Progenitor cell of endocrine pancreas (in vitro differentiated cells): Measurements from ENCODE around the gene SYT2. TPM values are rescaled to one million over a fixed set of nuclear protein-coding genes. Genes with fewer than 3 reads are reported as not detected.
A peak's percentile ranks its signal among the peaks of the same experiment; 100 is the strongest.

Experiments
- DNase-seq: peaks from one replicate; pipeline ENCODE4 v3.0.0; 2021; ENCODE audit warnings: low spot score; ENCODE audit not compliant: unreplicated experiment
- H3K27ac Mint-ChIP-seq: 2 replicates; pipeline ENCODE4 v1.8.0; 2021; ENCODE audit warnings: mild to moderate bottlenecking, moderate library complexity, mixed read lengths
- H3K27me3 Mint-ChIP-seq: 2 replicates; pipeline ENCODE4 v1.8.0; 2021; ENCODE audit warnings: mixed read lengths
- H3K36me3 Mint-ChIP-seq: 2 replicates; pipeline ENCODE4 v1.8.0; 2022; ENCODE audit warnings: mixed read lengths; ENCODE audit not compliant: insufficient read depth
- H3K4me1 Mint-ChIP-seq: 2 replicates; pipeline ENCODE4 v1.8.0; 2021; ENCODE audit warnings: low read depth, mixed read lengths
- H3K4me3 Mint-ChIP-seq: 2 replicates; pipeline ENCODE4 v1.8.0; 2021; ENCODE audit warnings: low read depth, mild to moderate bottlenecking, moderate library complexity, mixed read lengths
- H3K9me3 Mint-ChIP-seq: 2 replicates; pipeline ENCODE4 v1.8.0; 2021; ENCODE audit warnings: low read depth, mixed read lengths
- CTCF ChIP-seq: fragments of 200-600 bp; sonication (generic); IDR thresholded peaks from one replicate; pipeline ENCODE4 v1.5.0; 2021; ENCODE audit warnings: antibody characterized with exemption, mild to moderate bottlenecking; ENCODE audit not compliant: unreplicated experiment
- total RNA-seq: library from RNA; stranded (reverse); gene quantifications from 2 replicates; pipeline ENCODE4 v1.2.1, GENCODE V29; 2021

Gene SYT2
- total RNA-seq, 1 donor from 2014 or later, result 1.8 TPM

- Mint-ChIP-seq H3K36me3 (no peaks in the 10 kb centered on the region), H3K9me3 (no peaks in the 10 kb centered on the region), H3K4me1 (peaks cover 14% of the 10 kb centered on the region), H3K27ac (no peak overlapping the region), H3K27me3 (peaks cover 42% of the 10 kb centered on the region), H3K4me3 (no peak overlapping the region)
- no peak for DNase-seq
- no peak for TF ChIP-seq CTCF
Measured at GRCh38 chr1:202689082-202689481, 21.2 kb downstream of the SYT2 start.

- DNase-seq, result no peak
- Mint-ChIP-seq H3K27me3 (peaks cover 42% of the 10 kb centered on the region), H3K36me3 (no peaks in the 10 kb centered on the region), H3K27ac (no peak overlapping the region), H3K4me3 (no peak overlapping the region), H3K4me1 (peaks cover 15% of the 10 kb centered on the region), H3K9me3 (no peaks in the 10 kb centered on the region)
- no peak for TF ChIP-seq CTCF
Measured at GRCh38 chr1:202688401-202688800, 21.9 kb downstream of the SYT2 start.

- Mint-ChIP-seq H3K9me3 (no peaks in the 10 kb centered on the region), H3K36me3 (no peaks in the 10 kb centered on the region), H3K4me3 (no peak overlapping the region), H3K4me1 (peaks cover 15% of the 10 kb centered on the region), H3K27me3 (peaks cover 38% of the 10 kb centered on the region), H3K27ac (no peak overlapping the region)
- DNase-seq, result no peak
- no peak for TF ChIP-seq CTCF
Measured at GRCh38 chr1:202687798-202688197, 22.5 kb downstream of the SYT2 start.

- no peak overlapping the region for H3K4me3 Mint-ChIP-seq
- peaks cover 15% of the 10 kb centered on the region for H3K4me1 Mint-ChIP-seq
- no peak for TF ChIP-seq CTCF
- H3K36me3 Mint-ChIP-seq, result no peaks in the 10 kb centered on the region
- H3K27ac Mint-ChIP-seq, result peak overlapping the region; percentile 14
- DNase-seq, result no peak
- H3K9me3 Mint-ChIP-seq, result no peaks in the 10 kb centered on the region
- H3K27me3 Mint-ChIP-seq, result peaks cover 38% of the 10 kb centered on the region
Measured at GRCh38 chr1:202687370-202687769, 22.9 kb downstream of the SYT2 start.

- Mint-ChIP-seq H3K9me3 (no peaks in the 10 kb centered on the region), H3K27me3 (peaks cover 29% of the 10 kb centered on the region), H3K4me3 (no peak overlapping the region), H3K36me3 (no peaks in the 10 kb centered on the region), H3K27ac (no peak overlapping the region), H3K4me1 (peaks cover 15% of the 10 kb centered on the region)
- no peak for DNase-seq
- TF ChIP-seq CTCF, result no peak
Measured at GRCh38 chr1:202685641-202686040, 24.6 kb downstream of the SYT2 start.
